Kidney (tissue), 14 donors: ENCODE measurements around the gene KCNT1. TPM values are rescaled to one million over a fixed set of nuclear protein-coding genes. Genes with fewer than 3 reads are reported as not detected.

Experiments
- DNase-seq, 5 donors: peaks; one replicate each; pipeline ENCODE4 v3.0.0-alpha.2; 2013 to 2020
- FAIRE-seq: peaks from 2 replicates; lab custom pipeline; 2012; peaks lifted over from hg19 to GRCh38; lab: Jason Lieb, UNC
- H3K27ac ChIP-seq, 2 donors: one replicate each; pipeline ENCODE4 v1.7.0; 2013; ENCODE audit warnings: low read depth in 2 of 2, low read length in 2 of 2, inconsistent platforms in 1 of 2
- H3K27me3 ChIP-seq: one replicate; pipeline ENCODE4 v1.7.1; 2013; ENCODE audit warnings: low read length, inconsistent platforms; ENCODE audit not compliant: control insufficient read depth, insufficient read depth
- H3K36me3 ChIP-seq, 3 donors: one replicate each; pipeline versions ENCODE4 v1.7.0 to v1.7.1; 2013; ENCODE audit warnings: low read length in 3 of 3, control low read depth in 1 of 3, inconsistent platforms in 1 of 3; ENCODE audit not compliant: insufficient read depth in 3 of 3, control insufficient read depth in 2 of 3
- H3K4me1 ChIP-seq, 3 donors: one replicate each; pipeline versions ENCODE4 v1.7.0 to v1.7.1; 2013; ENCODE audit warnings: low read length in 3 of 3, inconsistent platforms in 1 of 3, low read depth in 1 of 3; ENCODE audit not compliant: control insufficient read depth in 2 of 3, insufficient read depth in 2 of 3
- H3K4me3 ChIP-seq, 3 donors: one replicate each; pipeline versions ENCODE4 v1.7.0 to v1.8.1; 2013; ENCODE audit warnings: low read length in 3 of 3, control low read depth in 1 of 3, inconsistent platforms in 1 of 3
- H3K9ac ChIP-seq, 3 donors: one replicate each; pipeline versions ENCODE4 v1.7.0 to v1.7.1; 2013; ENCODE audit warnings: low read length in 3 of 3, control low read depth in 1 of 3, inconsistent platforms in 1 of 3
- H3K9me3 ChIP-seq, 3 donors: one replicate each; pipeline versions ENCODE4 v1.7.0 to v1.7.1; 2013; ENCODE audit warnings: low read length in 3 of 3, control low read depth in 1 of 3, inconsistent platforms in 1 of 3; ENCODE audit not compliant: control insufficient read depth in 2 of 3, insufficient read depth in 1 of 3
- intact Hi-C: fragments of 100-400 bp; cut with DNase I; formaldehyde crosslinking; loops from one replicate; pipeline ENCODE4 v1.11.1; 2022
- polyA plus RNA-seq: library from polyadenylated mRNA; stranded (reverse); fragments of 350-450 nt; fragmentation: Illumina TruSeq; extraction: RNeasy Lipid Tissue Mini Kit (QIAGEN cat#74804); gene quantifications from one replicate; pipeline ENCODE4 v1.2.3, GENCODE V29; 2014; ENCODE audit warnings: low read depth, low replicate concordance; ENCODE audit not compliant: insufficient read depth
- total RNA-seq: library from RNA; stranded (reverse); fragmentation: NEBNext Ultra II Directional; extraction: Animal tissue kit (Norgen Biotek cat#: 25700); gene quantifications from one replicate; pipeline ENCODE4 v1.2.1, GENCODE V29; 2021
- TF ChIP-seq, protein P1 (sequence below): IDR thresholded peaks from 3 replicates; pipeline ENCODE4 v1.5.1; 2012; ENCODE audit warnings: mild to moderate bottlenecking, moderate library complexity, borderline replicate concordance; ENCODE audit not compliant: insufficient read depth; ENCODE audit errors: extremely low read depth
- donor health status: control.
- donor health status: control.
- donor health status: control.
- donor health status: control.
- donor health status: control.
- donor health status: DM: yes; HTN: yes; CAD: no.
- donor health status: Normal renal cell carcinoma (clear cell type).

The KCNT1 gene
- total and polyA plus RNA-seq, 2 donors from 2014 or later, result 0.15 TPM; not detected in 1

- Histone ChIP-seq H3K9ac (no peak overlapping the region), H3K27me3 (no peaks in the 10 kb centered on the region), H3K4me3 (no peak overlapping the region), H3K36me3 (no peaks in the 10 kb centered on the region), H3K9me3 (no peaks in the 10 kb centered on the region), H3K4me1 (no peaks in the 10 kb centered on the region), H3K27ac (no peak overlapping the region)
- intact Hi-C loops, result no loop called here
- FAIRE-seq (no peak), DNase-seq (no peak)
- TF ChIP-seq, protein P1, sequence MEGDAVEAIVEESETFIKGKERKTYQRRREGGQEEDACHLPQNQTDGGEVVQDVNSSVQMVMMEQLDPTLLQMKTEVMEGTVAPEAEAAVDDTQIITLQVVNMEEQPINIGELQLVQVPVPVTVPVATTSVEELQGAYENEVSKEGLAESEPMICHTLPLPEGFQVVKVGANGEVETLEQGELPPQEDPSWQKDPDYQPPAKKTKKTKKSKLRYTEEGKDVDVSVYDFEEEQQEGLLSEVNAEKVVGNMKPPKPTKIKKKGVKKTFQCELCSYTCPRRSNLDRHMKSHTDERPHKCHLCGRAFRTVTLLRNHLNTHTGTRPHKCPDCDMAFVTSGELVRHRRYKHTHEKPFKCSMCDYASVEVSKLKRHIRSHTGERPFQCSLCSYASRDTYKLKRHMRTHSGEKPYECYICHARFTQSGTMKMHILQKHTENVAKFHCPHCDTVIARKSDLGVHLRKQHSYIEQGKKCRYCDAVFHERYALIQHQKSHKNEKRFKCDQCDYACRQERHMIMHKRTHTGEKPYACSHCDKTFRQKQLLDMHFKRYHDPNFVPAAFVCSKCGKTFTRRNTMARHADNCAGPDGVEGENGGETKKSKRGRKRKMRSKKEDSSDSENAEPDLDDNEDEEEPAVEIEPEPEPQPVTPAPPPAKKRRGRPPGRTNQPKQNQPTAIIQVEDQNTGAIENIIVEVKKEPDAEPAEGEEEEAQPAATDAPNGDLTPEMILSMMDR, result no peak
Measured at GRCh38 chr9:135777623-135778177, 75.7 kb downstream of the KCNT1 start.

- H3K9ac ChIP-seq, result no peak overlapping the region
- H3K27me3 ChIP-seq, result no peaks in the 10 kb centered on the region
- H3K27ac ChIP-seq, result no peak overlapping the region
- intact Hi-C loops, result no loop called here
- FAIRE-seq (no peak), DNase-seq (no peak)
- H3K36me3 ChIP-seq, result no peaks in the 10 kb centered on the region
- H3K4me3 ChIP-seq, result no peak overlapping the region
- TF ChIP-seq, protein P1, result no peak
- H3K4me1 ChIP-seq, result no peaks in the 10 kb centered on the region
- no peaks in the 10 kb centered on the region for H3K9me3 ChIP-seq
Measured at GRCh38 chr9:135778421-135778820, 76.4 kb downstream of the KCNT1 start.

DNA sequence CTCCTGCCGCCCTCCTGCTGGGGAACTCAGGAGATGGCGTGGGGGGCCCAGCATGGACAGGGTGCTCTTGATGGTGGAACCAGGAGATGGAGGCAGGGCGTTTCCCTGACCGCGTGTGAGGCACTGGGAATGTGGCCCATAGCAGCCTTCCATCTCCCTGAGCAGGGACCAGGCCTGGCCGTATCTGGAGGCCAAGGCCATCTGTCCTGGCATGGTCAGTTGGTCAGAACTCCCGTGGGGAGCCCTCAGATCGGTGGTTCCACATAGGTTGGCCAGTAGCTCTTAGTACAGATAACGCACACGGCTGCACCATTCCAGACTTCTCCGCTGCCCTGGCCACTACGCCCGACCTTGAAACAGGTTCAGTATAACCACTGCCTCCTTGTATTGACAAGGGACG, 77.6 kb downstream of the KCNT1 start:
- FAIRE-seq (no peak), DNase-seq (no peak)
- TF ChIP-seq, protein P1, result no peak
- intact Hi-C loops, result no loop called here
- no peak overlapping the region for H3K4me3 ChIP-seq
- H3K27me3 ChIP-seq, result no peaks in the 10 kb centered on the region
- no peak overlapping the region for H3K27ac ChIP-seq
- no peak overlapping the region for H3K9ac ChIP-seq
- no peaks in the 10 kb centered on the region for H3K36me3 ChIP-seq
- no peaks in the 10 kb centered on the region for H3K9me3 ChIP-seq
- no peaks in the 10 kb centered on the region for H3K4me1 ChIP-seq

GRCh38 chr9:135780086-135780485, 78.1 kb downstream of the KCNT1 start:
- no peak overlapping the region for H3K27ac ChIP-seq
- H3K4me1 ChIP-seq, result no peaks in the 10 kb centered on the region
- no peak for FAIRE-seq
- intact Hi-C loops, result no loop called here
- TF ChIP-seq, protein P1, result no peak
- H3K4me3 ChIP-seq, result no peak overlapping the region
- H3K36me3 ChIP-seq, result no peaks in the 10 kb centered on the region
- no peaks in the 10 kb centered on the region for H3K27me3 ChIP-seq
- no peaks in the 10 kb centered on the region for H3K9me3 ChIP-seq
- no peak for DNase-seq
- no peak overlapping the region for H3K9ac ChIP-seq
